ENCODE data around the gene CADPS2.

The CADPS2 gene

GRCh38 chr7:122588621-122589020 lies 297.6 kb downstream of the CADPS2 start:
- DNase-seq (ENCODE audit: low read depth): no peak
- H3K4me3 ChIP-seq (ENCODE audit: low read depth, low read length): no peak overlapping the region
- in situ Hi-C loops (cut with HindIII; ENCODE audit: low sequenced_read_pairs): no loop called here
- no peak for TF ChIP-seq CTCF (IDR thresholded peaks at IDR 0.05; ENCODE audit: low read depth, low read length, missing control alignments)

- no peak overlapping the region for H3K4me3 ChIP-seq (ENCODE audit: low read depth, low read length)
- in situ Hi-C loops (cut with HindIII; ENCODE audit: low sequenced_read_pairs): no loop called here
- no peak for TF ChIP-seq CTCF (IDR thresholded peaks at IDR 0.05; ENCODE audit: low read depth, low read length, missing control alignments)
- DNase-seq (ENCODE audit: low read depth): no peak
Measured at GRCh38 chr7:122584676-122585251, 301.5 kb downstream of the CADPS2 start.

- TF ChIP-seq CTCF (IDR thresholded peaks at IDR 0.05; ENCODE audit: low read depth, low read length, missing control alignments): no peak
- in situ Hi-C loops (cut with HindIII; ENCODE audit: low sequenced_read_pairs): no loop called here
- DNase-seq (ENCODE audit: low read depth): no peak
- H3K4me3 ChIP-seq (ENCODE audit: low read depth, low read length): no peak overlapping the region
Measured at GRCh38 chr7:122578350-122578749, 307.9 kb downstream of the CADPS2 start.

- TF ChIP-seq CTCF (IDR thresholded peaks at IDR 0.05; ENCODE audit: low read depth, low read length, missing control alignments): no peak
- H3K4me3 ChIP-seq (ENCODE audit: low read depth, low read length): no peak overlapping the region
- DNase-seq (ENCODE audit: low read depth): no peak
- in situ Hi-C loops (cut with HindIII; ENCODE audit: low sequenced_read_pairs): no loop called here
Measured at GRCh38 chr7:122577449-122578003, 308.7 kb downstream of the CADPS2 start.

GRCh38 chr7:122572706-122573105 lies 313.6 kb downstream of the CADPS2 start:
- no peak overlapping the region for H3K4me3 ChIP-seq (ENCODE audit: low read depth, low read length)
- DNase-seq (ENCODE audit: low read depth): no peak
- no peak for TF ChIP-seq CTCF (IDR thresholded peaks at IDR 0.05; ENCODE audit: low read depth, low read length, missing control alignments)
- in situ Hi-C loops (cut with HindIII; ENCODE audit: low sequenced_read_pairs): no loop called here

GRCh38 chr7:122561326-122561725 lies 324.9 kb downstream of the CADPS2 start:
- in situ Hi-C loops (cut with HindIII; ENCODE audit: low sequenced_read_pairs): no loop called here

More at GRCh38 chr7:122561326-122561725, 324.9 kb downstream of the CADPS2 start:
- no peak for TF ChIP-seq CTCF (IDR thresholded peaks at IDR 0.05; ENCODE audit: low read depth, low read length, missing control alignments)
- DNase-seq (ENCODE audit: low read depth): no peak
- no peak overlapping the region for H3K4me3 ChIP-seq (ENCODE audit: low read depth, low read length)
